ENCODE results near the gene DVL2. TPM values are rescaled to one million over a fixed set of nuclear protein-coding genes. Genes with fewer than 3 reads are reported as not detected.

Gene DVL2
- total and polyA plus RNA-seq, 4 donors, result 3.4 to 24.5 (median 11.3) TPM

- no peaks in the 10 kb centered on the region for H3K27me3 ChIP-seq (ENCODE audit: control insufficient read depth in 4 of 4, insufficient read depth in 4 of 4, low read length in 3 of 4)
- no peak overlapping the region for H3K9ac ChIP-seq (ENCODE audit: low read depth in 1 of 2, low read length in 2 of 2)
- H3K36me3 ChIP-seq (ENCODE audit: control insufficient read depth in 4 of 4, insufficient read depth in 3 of 4, low read depth in 1 of 4, low read length in 3 of 4), result peaks cover 17 to 45% (median 21%) of the 10 kb centered on the region in 4 donors
- TF ChIP-seq FOXA2 (IDR thresholded peaks at IDR 0.05) (no peak), RAD21 (IDR thresholded peaks at IDR 0.05) (no peak), HNF4G (IDR thresholded peaks at IDR 0.05) (no peak), GABPA (IDR thresholded peaks at IDR 0.05 in 1 of 2, conservative IDR thresholded peaks at IDR 0.05 in 1 of 2) (no peak), EGR1 (IDR thresholded peaks at IDR 0.05; ENCODE audit: low read depth in 2 of 2) (no peak), YY1 (IDR thresholded peaks at IDR 0.05) (no peak), SP1 (IDR thresholded peaks at IDR 0.05) (no peak), TAF1 (conservative IDR thresholded peaks at IDR 0.05) (no peak), REST (IDR thresholded peaks at IDR 0.05) (no peak), ATF3 (IDR thresholded peaks at IDR 0.05) (no peak)
- DNase-seq (ENCODE audit: low spot score), result no peak
- 91% methylated on average over 5 of the region's 5 CpGs for WGBS
- H3K27ac ChIP-seq (ENCODE audit: low read depth in 1 of 2, low read length in 2 of 2), result no peak overlapping the region
- H3K4me1 ChIP-seq (ENCODE audit: control insufficient read depth in 4 of 4, insufficient read depth in 4 of 4, low read length in 3 of 4), result peaks cover 6 to 44% (median 30%) of the 10 kb centered on the region in 4 donors
- H3K9me3 ChIP-seq (ENCODE audit: control insufficient read depth in 4 of 4, low read length in 3 of 4), result no peaks in the 10 kb centered on the region
- H3K4me3 ChIP-seq (ENCODE audit: low read depth in 1 of 3, low read length in 3 of 3), result no peak overlapping the region
Observed at GRCh38 chr17:7232114-7232513, 2.2 kb downstream of the DVL2 start.

GRCh38 chr17:7229504-7229903, 4.8 kb downstream of the DVL2 start:
- 97% methylated on average over 19 of the region's 19 CpGs for WGBS
- H3K4me3 ChIP-seq (ENCODE audit: low read depth in 1 of 3, low read length in 3 of 3), result no peak overlapping the region
- no peak overlapping the region for H3K27ac ChIP-seq (ENCODE audit: low read depth in 1 of 2, low read length in 2 of 2)
- TF ChIP-seq CTCF (IDR thresholded peaks at IDR 0.05; ENCODE audit: low read depth, low read length, missing input control) (no peak), RAD21 (IDR thresholded peaks at IDR 0.05) (no peak), FOXA1 (IDR thresholded peaks at IDR 0.05) (no peak), HNF4A (conservative IDR thresholded peaks at IDR 0.05) (no peak), JUND (IDR thresholded peaks at IDR 0.05) (no peak), FOXA2 (IDR thresholded peaks at IDR 0.05) (no peak), HNF4G (IDR thresholded peaks at IDR 0.05) (no peak), YY1 (IDR thresholded peaks at IDR 0.05) (no peak), GABPA (IDR thresholded peaks at IDR 0.05 in 1 of 2, conservative IDR thresholded peaks at IDR 0.05 in 1 of 2) (no peak), ATF3 (IDR thresholded peaks at IDR 0.05) (no peak), REST (IDR thresholded peaks at IDR 0.05) (no peak), RXRA (IDR thresholded peaks at IDR 0.05) (no peak), TAF1 (conservative IDR thresholded peaks at IDR 0.05) (no peak), NR2F2 (IDR thresholded peaks at IDR 0.05) (no peak), SP1 (IDR thresholded peaks at IDR 0.05) (no peak), ZBTB33 (IDR thresholded peaks at IDR 0.05) (no peak), EGR1 (IDR thresholded peaks at IDR 0.05; ENCODE audit: low read depth in 2 of 2) (no peak)
- TF ChIP-seq, protein P1, sequence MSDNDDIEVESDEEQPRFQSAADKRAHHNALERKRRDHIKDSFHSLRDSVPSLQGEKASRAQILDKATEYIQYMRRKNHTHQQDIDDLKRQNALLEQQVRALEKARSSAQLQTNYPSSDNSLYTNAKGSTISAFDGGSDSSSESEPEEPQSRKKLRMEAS (IDR thresholded peaks at IDR 0.05), result no peak
- peaks cover 6 to 21% (median 16%) of the 10 kb centered on the region in 4 donors for H3K4me1 ChIP-seq (ENCODE audit: control insufficient read depth in 4 of 4, insufficient read depth in 4 of 4, low read length in 3 of 4)
- peaks cover 13 to 54% (median 23%) of the 10 kb centered on the region in 4 donors for H3K36me3 ChIP-seq (ENCODE audit: control insufficient read depth in 4 of 4, insufficient read depth in 3 of 4, low read depth in 1 of 4, low read length in 3 of 4)
- DNase-seq (ENCODE audit: low spot score), result no peak
- no peaks in the 10 kb centered on the region for H3K9me3 ChIP-seq (ENCODE audit: control insufficient read depth in 4 of 4, low read length in 3 of 4)
- no peaks in the 10 kb centered on the region for H3K27me3 ChIP-seq (ENCODE audit: control insufficient read depth in 4 of 4, insufficient read depth in 4 of 4, low read length in 3 of 4)
- no peak overlapping the region for H3K9ac ChIP-seq (ENCODE audit: low read depth in 1 of 2, low read length in 2 of 2)
